HG03060 (cell line): ENCODE data around the gene SPCS3.
"Not testable (repeated sequence)": the region's sequence is repeated elsewhere in the genome, so short reads cannot be mapped to it uniquely, and the experiment has no call there.

Source experiments
- ATAC-seq: cut with Tn5 transposase; IDR thresholded peaks from one replicate; pipeline ENCODE4 v1.9.1; 2021; ENCODE audit warnings: low read depth, moderate number of reproducible peaks; ENCODE audit not compliant: unreplicated experiment

Gene SPCS3

DNA sequence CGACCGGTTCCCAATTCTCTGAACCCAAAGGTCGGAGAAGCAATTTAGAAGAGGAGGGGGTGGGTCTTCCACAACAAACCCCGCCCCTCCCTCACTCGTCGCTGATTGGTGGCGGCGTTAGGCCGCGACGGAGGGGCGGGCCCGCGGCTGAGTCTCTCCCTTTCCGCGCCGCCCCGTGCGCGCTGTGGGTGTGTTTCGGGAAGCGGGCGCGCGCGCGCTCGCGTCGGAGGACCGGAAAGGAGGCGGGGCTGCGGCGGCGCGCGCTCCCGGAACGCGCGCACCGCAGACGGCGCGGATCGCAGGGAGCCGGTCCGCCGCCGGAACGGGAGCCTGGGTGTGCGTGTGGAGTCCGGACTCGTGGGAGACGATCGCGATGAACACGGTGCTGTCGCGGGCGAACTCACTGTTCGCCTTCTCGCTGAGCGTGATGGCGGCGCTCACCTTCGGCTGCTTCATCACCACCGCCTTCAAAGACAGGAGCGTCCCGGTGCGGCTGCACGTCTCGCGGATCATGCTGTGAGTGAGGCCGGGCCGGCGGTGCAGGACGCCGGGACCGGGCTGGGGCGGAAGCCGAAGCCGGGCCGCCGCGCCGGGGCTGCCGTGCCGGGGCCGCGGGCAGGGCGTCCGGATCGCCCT lies at the start of gene SPCS3:
SPCS3 (plus strand) TSS at position 263 of the 636 bp plus-strand sequence; CDS start at position 374, 111 bp downstream.
- ATAC-seq, result peak; percentile 59

DNA sequence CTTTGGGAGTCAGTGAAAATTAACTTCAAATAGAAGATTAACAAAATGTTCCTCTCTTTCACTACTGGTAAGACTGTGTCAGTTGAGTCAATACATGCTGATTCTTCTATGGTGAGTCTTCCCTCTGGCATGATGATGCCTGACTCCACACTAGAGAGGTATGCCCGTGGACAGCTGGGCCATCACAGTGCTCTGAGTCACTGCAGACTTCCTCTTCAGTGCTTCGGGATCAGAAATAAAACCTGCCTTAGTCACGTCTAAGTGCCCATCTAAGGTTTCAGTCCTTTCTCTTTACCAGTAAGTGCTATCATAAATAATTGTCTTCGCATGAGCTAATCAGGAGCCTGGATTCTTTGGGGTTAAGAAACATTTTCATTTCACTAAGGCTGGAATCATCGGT lies 49.1 kb upstream of the SPCS3 start:
- no peak for ATAC-seq

DNA sequence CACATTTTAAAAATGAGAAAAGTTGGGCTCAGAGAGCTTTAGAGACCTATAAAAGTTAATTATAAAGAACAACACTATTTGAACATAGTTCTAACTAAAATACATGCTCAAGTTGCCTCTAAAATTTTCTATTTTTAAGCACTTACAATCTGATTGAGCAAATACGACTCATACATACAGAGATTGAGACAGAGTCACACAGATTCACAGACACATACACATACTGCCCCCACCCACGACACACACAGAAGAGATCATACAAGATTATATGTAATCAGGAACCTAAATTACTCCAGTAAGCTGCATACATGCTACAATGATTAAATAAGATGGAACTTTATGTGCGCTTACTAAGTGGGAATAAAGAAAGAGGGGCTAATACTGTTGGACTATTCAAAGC lies 48.0 kb upstream of the SPCS3 start:
- no peak for ATAC-seq

GRCh38 chr4:176272799-176273198 lies 47.0 kb upstream of the SPCS3 start:
- ATAC-seq, result no peak

- ATAC-seq, result no peak
Observed at GRCh38 chr4:176273736-176274135, 46.0 kb upstream of the SPCS3 start.

DNA sequence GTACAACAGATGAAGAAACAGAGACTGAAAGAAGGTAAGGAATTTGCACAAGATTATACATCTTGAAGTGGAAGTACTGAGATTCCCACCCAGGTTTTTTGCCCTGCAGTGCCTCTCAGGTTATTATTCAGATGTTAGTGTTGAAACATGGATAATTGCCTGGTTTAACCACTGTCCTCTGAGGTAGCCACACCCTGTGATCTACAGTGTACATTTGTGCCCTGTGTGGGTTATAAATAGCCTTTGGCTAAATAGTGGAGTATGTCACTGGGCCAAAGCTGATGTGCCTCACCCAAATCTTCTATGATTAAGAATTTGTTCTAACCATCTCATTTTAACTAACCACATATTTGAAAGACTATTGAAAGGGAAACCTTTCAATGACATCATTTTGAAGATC lies 45.3 kb upstream of the SPCS3 start:
- ATAC-seq, result no peak

DNA sequence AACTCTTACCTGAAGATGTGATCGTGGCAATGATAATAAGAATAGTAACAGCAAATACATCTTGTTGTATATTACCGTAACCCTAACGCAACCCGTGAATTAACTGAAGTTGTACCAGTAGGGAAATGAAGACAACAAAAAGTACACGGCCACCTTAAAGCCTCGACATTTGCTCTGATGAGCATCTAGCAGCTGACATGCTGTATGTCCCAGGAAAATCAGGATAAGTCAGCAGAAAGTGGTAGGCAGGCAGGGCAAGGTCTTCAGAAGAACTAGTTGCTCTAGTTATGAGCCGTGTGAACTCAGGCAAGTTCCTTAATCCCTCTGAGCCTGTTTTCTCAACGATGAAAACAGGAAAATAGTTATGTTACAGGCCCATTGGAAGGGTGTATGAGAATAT lies 43.1 kb upstream of the SPCS3 start:
- ATAC-seq, result no peak

GRCh38 chr4:176277162-176277904 lies 42.4 kb upstream of the SPCS3 start:
- no peak for ATAC-seq

DNA sequence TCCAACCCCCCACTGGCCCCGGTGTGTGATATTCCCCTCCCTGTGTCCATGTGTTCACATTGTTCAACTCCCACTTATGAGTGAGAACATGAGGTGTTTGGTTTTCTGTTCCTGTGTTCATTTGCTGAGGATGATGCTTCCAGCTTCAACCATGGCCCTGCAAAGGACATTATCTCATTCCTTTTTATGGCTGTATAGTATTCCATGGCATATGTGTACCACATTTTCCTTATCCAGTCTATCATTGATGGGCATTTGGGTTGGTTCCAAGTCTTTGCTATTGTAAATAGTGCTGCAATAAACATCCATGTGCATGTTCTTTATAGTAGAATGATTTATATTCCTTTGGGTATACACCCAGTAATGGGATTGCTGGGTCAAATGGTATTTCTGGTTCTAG lies 40.2 kb upstream of the SPCS3 start:
- not testable (repeated sequence) for ATAC-seq

DNA sequence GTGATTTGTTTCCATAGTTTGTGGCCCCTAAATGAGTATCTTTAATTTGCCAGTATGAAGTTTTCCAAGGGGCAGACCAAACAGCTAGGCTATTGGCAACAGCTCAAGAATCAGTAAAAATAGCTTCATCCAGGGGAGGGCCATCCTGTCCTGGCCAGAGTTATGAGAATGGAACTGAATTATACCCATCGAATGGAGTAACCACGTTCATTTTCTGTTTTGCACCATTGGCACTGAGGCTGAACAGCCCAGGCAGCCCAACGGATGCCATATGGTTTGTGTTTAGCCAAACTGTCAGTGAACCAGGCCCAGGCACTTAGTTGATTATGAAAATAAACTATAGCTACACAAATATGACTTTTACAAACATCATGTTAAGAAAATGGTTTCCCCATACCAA lies 33.0 kb upstream of the SPCS3 start:
- no peak for ATAC-seq

GRCh38 chr4:176287546-176287945 lies 32.2 kb upstream of the SPCS3 start:
- ATAC-seq, result no peak

- ATAC-seq, result no peak
Observed at GRCh38 chr4:176288020-176288419, 31.7 kb upstream of the SPCS3 start.

DNA sequence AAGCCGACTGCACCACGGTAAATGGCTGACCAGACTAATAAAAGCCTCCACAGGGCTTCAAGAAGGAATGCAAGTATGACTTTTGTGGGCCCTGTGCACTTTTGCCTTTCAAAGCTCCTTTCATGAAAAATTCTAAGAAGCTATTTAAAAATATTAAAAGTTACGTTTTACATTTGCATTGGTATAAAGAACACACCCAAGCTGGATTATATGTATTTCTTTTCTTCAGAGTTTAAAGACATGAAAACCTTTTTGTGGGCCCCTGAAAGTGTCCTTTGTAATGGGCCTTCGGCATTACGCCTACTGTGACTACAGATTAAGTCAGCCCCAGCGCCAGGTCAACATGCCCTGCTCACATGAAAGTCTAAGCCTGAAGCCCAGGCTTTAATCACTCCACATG lies 30.2 kb upstream of the SPCS3 start:
- ATAC-seq, result no peak

- ATAC-seq, result no peak
Observed at GRCh38 chr4:176290520-176290919, 29.2 kb upstream of the SPCS3 start.

DNA sequence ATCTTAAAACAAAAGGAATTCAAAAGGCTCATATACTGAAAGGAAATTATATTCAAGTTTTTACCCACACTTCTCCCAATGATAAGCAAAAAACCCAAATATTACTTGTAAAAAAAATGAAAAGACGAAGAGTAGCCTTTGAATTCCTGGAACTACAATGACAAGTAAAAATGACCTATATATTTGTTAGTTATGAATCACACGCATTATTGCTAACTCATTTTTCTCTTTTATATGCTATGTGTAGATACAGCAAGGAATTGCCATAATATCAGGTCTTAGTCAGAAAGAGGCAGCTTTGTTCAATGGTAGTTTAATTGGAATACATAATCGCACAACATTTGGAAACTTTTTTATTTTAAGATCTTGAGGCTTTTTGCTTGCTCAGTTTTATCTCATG lies 28.0 kb upstream of the SPCS3 start:
- no peak for ATAC-seq

- no peak for ATAC-seq
Observed at GRCh38 chr4:176292920-176293319, 26.8 kb upstream of the SPCS3 start.

GRCh38 chr4:176293660-176294059 lies 26.1 kb upstream of the SPCS3 start:
- no peak for ATAC-seq

GRCh38 chr4:176295907-176296306 lies 23.9 kb upstream of the SPCS3 start:
- not testable (repeated sequence) for ATAC-seq

- no peak for ATAC-seq
Observed at GRCh38 chr4:176298664-176299063, 21.1 kb upstream of the SPCS3 start.

DNA sequence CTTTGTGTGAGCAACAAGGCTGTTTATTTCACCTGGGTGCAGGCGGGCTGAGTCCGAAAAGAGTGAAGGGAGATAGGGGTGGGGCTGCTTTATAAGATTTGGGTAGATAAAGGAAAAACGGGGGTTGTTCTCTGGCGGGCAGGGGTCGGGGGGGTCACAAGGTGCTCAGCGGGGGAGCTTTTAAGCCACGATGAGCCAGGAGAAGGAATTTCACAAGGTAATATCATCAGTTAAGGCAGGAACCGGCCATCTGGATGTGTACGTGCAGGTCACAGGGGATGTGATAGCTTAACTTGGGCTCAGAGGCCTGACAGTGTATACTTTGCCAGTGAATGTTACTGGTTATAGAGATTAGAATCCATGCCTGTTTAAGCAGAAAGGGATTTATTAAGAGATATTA lies 19.7 kb upstream of the SPCS3 start:
- no peak for ATAC-seq

DNA sequence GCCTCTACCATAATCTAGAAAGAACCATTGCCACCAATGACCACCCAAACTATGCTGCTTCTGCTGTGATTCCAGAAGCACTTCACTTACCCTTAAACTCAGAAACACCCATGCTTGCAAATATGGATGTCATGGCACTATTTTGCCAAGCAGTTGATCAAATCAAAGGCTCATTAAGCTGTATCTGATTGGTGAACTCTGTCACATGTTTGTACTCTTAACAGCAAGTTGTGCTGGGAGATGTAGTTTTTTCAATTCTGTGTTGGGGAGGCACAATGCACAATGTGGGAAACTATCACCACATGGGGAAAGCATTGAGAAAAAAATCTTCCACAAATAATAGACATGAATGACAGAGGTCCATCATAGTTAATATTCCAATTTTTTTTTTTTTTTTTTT lies 19.2 kb upstream of the SPCS3 start:
- ATAC-seq, result no peak
